Neural cell (in vitro differentiated cells): ENCODE data around the gene SIPA1.

Experiments
- CTCF ChIP-seq: fragments of 450-650 bp; IDR thresholded peaks from 2 replicates; pipeline ENCODE4 v1.5.1; 2014; ENCODE audit warnings: antibody characterized with exemption, mild to moderate bottlenecking, moderate library complexity; ENCODE audit not compliant: poor library complexity, severe bottlenecking
- EZH2 ChIP-seq: fragments of 200-600, 300-800 bp; shearing (Covaris generic), sonication (generic); IDR thresholded peaks from 2 replicates; pipeline ENCODE4 v1.6.1; 2014; ENCODE audit warnings: antibody characterized with exemption, low read length, borderline replicate concordance, mild to moderate bottlenecking; ENCODE audit not compliant: insufficient read depth, poor library complexity, severe bottlenecking
- POLR2AphosphoS5 ChIP-seq: IDR thresholded peaks from 2 replicates; pipeline ENCODE4 v1.6.1; 2012

- TF ChIP-seq CTCF (no peak), POLR2AphosphoS5 (no peak), EZH2 (no peak)
Measured at GRCh38 chr11:65624931-65625627, 12.8 kb upstream of the SIPA1 start.
